ENCODE results near the gene EDAR. TPM values are rescaled to one million over a fixed set of nuclear protein-coding genes. Genes with fewer than 3 reads are reported as not detected.

The EDAR gene
- total RNA-seq, 1 experiment from 2014 or later, result 0.15 TPM

GRCh38 chr2:108949316-108950239 is 39.4 kb downstream of the EDAR start:
- intact Hi-C loops (cut with micrococcal nuclease), result no loop called here
- Histone ChIP-seq H2AFZ (ENCODE audit: low read depth, low read length, poor library complexity, severe bottlenecking) (no peak overlapping the region), H3K27me3 (ENCODE audit: insufficient read depth, low read length) (no peaks in the 10 kb centered on the region), H3K4me2 (ENCODE audit: low read length) (no peak overlapping the region), H3K9ac (ENCODE audit: low read length) (no peak overlapping the region), H3K9me2 (ENCODE audit: insufficient read depth) (no peaks in the 10 kb centered on the region), H4K20me1 (ENCODE audit: insufficient read depth) (no peaks in the 10 kb centered on the region), H3K4me1 (ENCODE audit: control insufficient read depth in 1 of 2, insufficient read depth in 2 of 2, low read length in 2 of 2) (peaks cover 0 to 4% of the 10 kb centered on the region in 2 experiments; a peak in 1 of 4 replicates), H3K79me2 (ENCODE audit: insufficient read depth, low read length) (no peaks in the 10 kb centered on the region), H3K36me3 (ENCODE audit: control insufficient read depth in 1 of 2, insufficient read depth in 2 of 2, low read length in 2 of 2) (no peaks in the 10 kb centered on the region), H3K27ac (ENCODE audit: low read depth, low read length) (no peak overlapping the region), H3K4me3 (replicated peaks in 1 of 2; ENCODE audit: low read depth in 1 of 2, low read length in 2 of 2) (no peak overlapping the region), H3K9me3 (ENCODE audit: control insufficient read depth in 1 of 2, insufficient read depth in 1 of 2, low read depth in 1 of 2, low read length in 2 of 2) (no peaks in the 10 kb centered on the region; a peak in 1 of 4 replicates)
- ATAC-seq (no peak), DNase-seq (ENCODE audit: low read depth, low spot score) (no peak)
- ChIA-PET CTCF (no interaction called here), POLR2A (no interaction called here), RAD21 (ENCODE audit: low non-redundant PET in 1 of 2, low total read pairs in 2 of 2, uncharacterized antibody in 2 of 2, unreplicated experiment in 2 of 2) (no interaction called here)
- TF ChIP-seq YY1 (IDR thresholded peaks at IDR 0.05; ENCODE audit: extremely low read depth, insufficient replicate concordance, low read depth, low read length), result no peak
- TF ChIP-seq SIN3A (IDR thresholded peaks at IDR 0.05; ENCODE audit: low read depth), result no peak
- TF ChIP-seq EZH2phosphoT487 (IDR thresholded peaks at IDR 0.05; ENCODE audit: borderline replicate concordance), result no peak
- TF ChIP-seq CTCF (IDR thresholded peaks at IDR 0.05 in 2 of 3, conservative IDR thresholded peaks at IDR 0.05 in 1 of 3; ENCODE audit: borderline replicate concordance in 1 of 3, insufficient read depth in 1 of 3, low read depth in 2 of 3, low read length in 2 of 3), result no peak
- no peak for TF ChIP-seq FOSL1 (IDR thresholded peaks at IDR 0.05; ENCODE audit: low read depth)
- no peak for TF ChIP-seq SRF (IDR thresholded peaks at IDR 0.05; ENCODE audit: low read depth)
- no peak for TF ChIP-seq REST (IDR thresholded peaks at IDR 0.05; ENCODE audit: low read depth)
- no peak for TF ChIP-seq ZBTB33 (IDR thresholded peaks at IDR 0.05; ENCODE audit: extremely low read depth, insufficient replicate concordance, low read length)
- TF ChIP-seq ZNF274 (IDR thresholded peaks at IDR 0.05; ENCODE audit: low read depth, low read length), result no peak
- no TSS peak for BruUV-seq (replicated peaks)
